GM23248 (cell line): ENCODE results near the gene PIP4K2C. TPM values are rescaled to one million over a fixed set of nuclear protein-coding genes. Genes with fewer than 3 reads are reported as not detected.

Source experiments
- DNase-seq: peaks from one replicate; pipeline ENCODE4 v3.0.0-alpha.2; 2015
- H2AFZ ChIP-seq: fragments of 200-600 bp; sonication (generic); 2 replicates; pipeline ENCODE4 v1.6.1; 2016; ENCODE audit warnings: antibody characterized with exemption
- H3F3A ChIP-seq: fragments of 200-600 bp; sonication (generic); 2 replicates; pipeline ENCODE4 v1.6.1; 2016; ENCODE audit warnings: mild to moderate bottlenecking, antibody characterized with exemption, mixed run types; ENCODE audit not compliant: insufficient read depth
- H3K27ac ChIP-seq: fragments of 200-600 bp; sonication (generic); 2 replicates; pipeline ENCODE4 v1.5.1; 2016; ENCODE audit warnings: mild to moderate bottlenecking
- H3K27me3 ChIP-seq: fragments of 200-600 bp; sonication (generic); replicated peaks from 2 replicates; pipeline ENCODE4 v1.6.1; 2016; ENCODE audit warnings: mild to moderate bottlenecking; ENCODE audit not compliant: insufficient read depth
- H3K36me3 ChIP-seq: fragments of 200-600 bp; sonication (generic); 2 replicates; pipeline ENCODE4 v1.6.1; 2016; ENCODE audit warnings: low read depth, mild to moderate bottlenecking
- H3K4me1 ChIP-seq: fragments of 200-600 bp; sonication (generic); 2 replicates; pipeline ENCODE4 v1.6.1; 2016; ENCODE audit warnings: mild to moderate bottlenecking; ENCODE audit not compliant: insufficient read depth
- H3K4me2 ChIP-seq: fragments of 200-600 bp; sonication (generic); one replicate; pipeline ENCODE4 v1.6.1; 2016; ENCODE audit warnings: mild to moderate bottlenecking; ENCODE audit not compliant: unreplicated experiment
- H3K4me3 ChIP-seq: fragments of 200-600 bp; sonication (generic); 2 replicates; pipeline ENCODE4 v1.5.1; 2016; ENCODE audit warnings: mild to moderate bottlenecking
- H3K79me2 ChIP-seq: fragments of 200-600 bp; sonication (generic); 2 replicates; pipeline ENCODE4 v1.6.1; 2016; ENCODE audit warnings: mild to moderate bottlenecking; ENCODE audit not compliant: insufficient read depth
- H3K9ac ChIP-seq: fragments of 200-600 bp; sonication (generic); 2 replicates; pipeline ENCODE4 v1.6.1; 2016; ENCODE audit warnings: mild to moderate bottlenecking
- H3K9me2 ChIP-seq: fragments of 200-600 bp; sonication (generic); 2 replicates; pipeline ENCODE4 v1.6.1; 2016; ENCODE audit warnings: mixed run types, mild to moderate bottlenecking, moderate library complexity; ENCODE audit not compliant: insufficient read depth
- H3K9me3 ChIP-seq: fragments of 200-600 bp; sonication (generic); one replicate; pipeline ENCODE4 v1.6.1; 2017; ENCODE audit warnings: low read depth
- H4K20me1 ChIP-seq: fragments of 200-600 bp; sonication (generic); 2 replicates; pipeline ENCODE4 v1.6.0; 2016; ENCODE audit not compliant: insufficient read depth
- EZH2 ChIP-seq: fragments of 200-600 bp; sonication (generic); IDR thresholded peaks from 2 replicates; pipeline ENCODE4 v1.6.1; 2018; ENCODE audit warnings: antibody characterized with exemption, mild to moderate bottlenecking; ENCODE audit not compliant: insufficient read depth, poor library complexity, severe bottlenecking
- EZH2phosphoT487 ChIP-seq: fragments of 200-600 bp; sonication (generic); IDR thresholded peaks from 2 replicates; pipeline ENCODE4 v1.6.1; 2018; ENCODE audit warnings: antibody characterized with exemption, moderate library complexity, mild to moderate bottlenecking, low read depth; ENCODE audit not compliant: insufficient read depth
- WGBS, 2 experiments: methylation state at CpG; one replicate each; pipeline ENCODE4 v1.1.6; 2015 to 2017; ENCODE audit warnings: low lambda C conversion rate in 2 of 2, low coverage in 1 of 2; ENCODE audit errors: missing lambda C conversion rate in 2 of 2; 5-methylcytosine and 5-hydroxymethylcytosine counted together
- in situ Hi-C: fragments of 300-500 bp; cut with MboI; formaldehyde crosslinking; loops from 2 replicates; pipeline ENCODE4 v1.15.0; 2020
- polyA plus RNA-seq: library from polyadenylated mRNA; unstranded; fragments of >200 nt; fragmentation: Nextera tagmentation; extraction: Ambion mirVana; gene quantifications from 2 replicates; pipeline ENCODE4 v1.2.1, GENCODE V29; 2016
- total RNA-seq: library from RNA; depleted of rRNA; stranded (reverse); fragments of >200 nt; shearing (Covaris generic); gene quantifications from 2 replicates; pipeline ENCODE4 v1.2.3, GENCODE V29; 2014

PIP4K2C gene
- total and polyA plus RNA-seq, 2 experiments from 2014 or later: 22.5 to 27.3 TPM

DNA sequence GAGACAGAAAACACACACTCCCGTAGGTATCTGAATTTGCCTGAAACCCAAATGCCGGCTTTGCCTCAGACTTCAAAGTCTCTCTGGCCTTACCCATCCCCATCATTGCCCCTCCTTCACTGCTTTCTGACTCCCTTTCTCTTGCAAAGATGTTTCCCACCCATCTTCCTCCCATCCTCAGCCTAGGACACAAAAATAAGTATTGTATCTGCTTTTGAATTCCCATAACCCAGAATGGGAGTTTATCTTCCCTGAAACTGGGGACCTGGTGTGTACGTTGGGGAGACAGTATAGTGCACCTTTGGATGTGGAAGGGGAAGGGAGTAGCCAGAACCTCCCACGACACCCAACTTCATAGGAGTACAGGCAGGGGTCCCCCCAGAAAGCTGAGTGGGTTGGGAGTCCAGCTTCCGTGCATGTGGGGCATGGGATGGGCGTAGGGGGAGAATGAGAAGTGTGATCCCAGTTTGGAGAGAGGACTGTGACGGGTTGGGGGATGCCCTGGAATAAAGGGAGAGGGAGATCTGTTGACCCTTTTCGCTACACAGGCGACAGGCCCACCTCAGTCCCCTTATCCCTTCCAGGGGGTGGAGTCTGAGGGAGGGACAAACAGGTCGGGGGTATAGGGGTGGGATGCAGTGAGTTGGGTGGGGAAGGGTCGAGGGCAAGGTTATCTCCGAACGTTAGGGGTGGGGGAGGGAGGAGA is 41.6 kb upstream of the PIP4K2C start:
- WGBS, 2 experiments: 32 to 47% methylated on average over 9 to 13 of the region's 13 CpGs
- TF ChIP-seq EZH2phosphoT487 (no peak), EZH2 (no peak)
- DNase-seq: no peak
- Histone ChIP-seq H3K27ac (no peak overlapping the region), H3K4me2 (peak overlapping the region; percentile 53), H3K4me3 (peak overlapping the region; percentile 69), H3K27me3 (no peaks in the 10 kb centered on the region), H3K4me1 (peaks cover 13% of the 10 kb centered on the region), H4K20me1 (no peaks in the 10 kb centered on the region), H3K9ac (no peak overlapping the region), H3F3A (no peaks in the 10 kb centered on the region), H3K79me2 (peaks cover 27% of the 10 kb centered on the region), H2AFZ (peak overlapping the region; percentile 80), H3K9me2 (no peaks in the 10 kb centered on the region), H3K9me3 (no peaks in the 10 kb centered on the region), H3K36me3 (no peaks in the 10 kb centered on the region)
- in situ Hi-C loops: no loop called here

- H3K4me3 ChIP-seq: peak within 1 kb of the TSS; percentile 69
- H3K4me1 ChIP-seq: peaks cover 11% of the 10 kb centered on the region
- H3K9me2 ChIP-seq: no peaks in the 10 kb centered on the region
- 5 to 7% methylated on average over 28 to 51 of the region's 52 CpGs for WGBS, 2 experiments
- peak within 1 kb of the TSS; percentile 53 for H3K4me2 ChIP-seq
- H3K27me3 ChIP-seq: no peaks in the 10 kb centered on the region
- H3K9ac ChIP-seq: no peak within 1 kb of the TSS
- H3K9me3 ChIP-seq: no peaks in the 10 kb centered on the region
- peaks cover 19% of the 10 kb centered on the region for H3K79me2 ChIP-seq
- in situ Hi-C loops: no loop called here
- H2AFZ ChIP-seq: peak within 1 kb of the TSS; percentile 80
- peak; percentile 58 for DNase-seq
- no peaks in the 10 kb centered on the region for H4K20me1 ChIP-seq
- H3F3A ChIP-seq: no peaks in the 10 kb centered on the region
- no peaks in the 10 kb centered on the region for H3K36me3 ChIP-seq
- TF ChIP-seq EZH2phosphoT487 (no peak), EZH2 (no peak)
- H3K27ac ChIP-seq: no peak within 1 kb of the TSS
Observed at GRCh38 chr12:57549909-57550640, 40.9 kb upstream of the PIP4K2C start, which contains the start of gene KIF5A. KIF5A (plus strand) TSS chr12:57550044; CDS start chr12:57550272, 228 bp downstream.

DNA sequence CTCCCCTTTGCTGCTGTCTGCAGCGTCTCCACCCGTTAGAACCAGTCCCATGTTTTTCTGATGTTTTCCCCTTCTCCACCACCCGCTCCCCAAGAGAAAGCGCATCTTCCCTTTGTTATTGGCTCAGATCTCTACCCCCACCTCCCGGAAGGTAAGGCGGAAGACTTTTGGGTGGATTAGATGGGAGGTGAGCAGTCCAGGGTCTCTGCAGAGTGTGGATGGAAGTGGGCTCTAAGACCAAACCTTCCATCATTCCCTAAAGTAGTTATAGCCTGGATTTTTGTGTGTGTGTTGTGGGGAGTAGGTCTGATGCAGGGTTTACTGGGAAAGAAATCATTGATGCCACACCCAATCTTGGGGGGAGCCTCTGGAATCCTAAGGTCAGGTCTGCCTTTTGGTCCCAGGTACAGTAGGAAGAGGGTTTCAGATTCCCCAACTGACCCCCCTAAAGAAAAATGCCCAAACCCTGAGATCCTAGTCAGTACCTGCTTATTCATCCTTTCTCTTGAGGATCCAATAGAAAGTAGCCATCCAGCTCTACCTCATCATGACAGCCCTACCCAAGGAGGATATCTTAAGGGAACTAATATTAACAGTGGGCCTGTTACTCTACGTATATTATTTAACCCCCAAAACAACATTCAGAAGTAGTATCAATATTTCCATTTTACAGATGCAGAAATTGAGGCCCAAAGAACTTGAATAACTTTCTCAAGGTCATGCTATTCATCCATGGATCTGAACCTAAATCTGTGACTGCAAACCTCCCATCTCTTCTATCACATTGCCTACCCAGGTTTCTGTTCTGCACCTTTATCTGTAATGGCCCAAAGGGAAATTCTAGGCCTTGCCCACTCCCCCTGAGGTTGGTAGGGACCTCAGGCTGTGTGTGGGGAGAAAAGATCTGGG is 40.1 kb upstream of the PIP4K2C start:
- DNase-seq: no peak
- H3K79me2 ChIP-seq: peaks cover 11% of the 10 kb centered on the region
- WGBS, 2 experiments: 67 to 72% methylated on average over 7 of the region's 7 CpGs
- no peaks in the 10 kb centered on the region for H3K9me2 ChIP-seq
- no peaks in the 10 kb centered on the region for H3F3A ChIP-seq
- no peak for TF ChIP-seq EZH2
- TF ChIP-seq EZH2phosphoT487: no peak
- in situ Hi-C loops: no loop called here
- no peaks in the 10 kb centered on the region for H3K27me3 ChIP-seq
- no peaks in the 10 kb centered on the region for H4K20me1 ChIP-seq
- no peak overlapping the region for H2AFZ ChIP-seq
- no peak overlapping the region for H3K9ac ChIP-seq
- peaks cover 2% of the 10 kb centered on the region for H3K4me1 ChIP-seq
- H3K36me3 ChIP-seq: no peaks in the 10 kb centered on the region
- H3K4me3 ChIP-seq: no peak overlapping the region
- no peaks in the 10 kb centered on the region for H3K9me3 ChIP-seq
- H3K27ac ChIP-seq: no peak overlapping the region
- H3K4me2 ChIP-seq: no peak overlapping the region

- no peaks in the 10 kb centered on the region for H3F3A ChIP-seq
- H3K9me3 ChIP-seq: no peaks in the 10 kb centered on the region
- H3K4me3 ChIP-seq: no peak overlapping the region
- no peak overlapping the region for H3K27ac ChIP-seq
- no peak overlapping the region for H3K9ac ChIP-seq
- TF ChIP-seq EZH2phosphoT487 (no peak), EZH2 (no peak)
- WGBS, 2 experiments: 84 to 85% methylated on average over 3 of the region's 3 CpGs
- no peak overlapping the region for H3K4me2 ChIP-seq
- in situ Hi-C loops: no loop called here
- no peaks in the 10 kb centered on the region for H3K27me3 ChIP-seq
- no peak for DNase-seq
- no peaks in the 10 kb centered on the region for H4K20me1 ChIP-seq
- no peaks in the 10 kb centered on the region for H3K4me1 ChIP-seq
- peaks cover 3% of the 10 kb centered on the region for H3K79me2 ChIP-seq
- no peaks in the 10 kb centered on the region for H3K9me2 ChIP-seq
- H3K36me3 ChIP-seq: no peaks in the 10 kb centered on the region
- no peak overlapping the region for H2AFZ ChIP-seq
Observed at GRCh38 chr12:57551637-57552305, 39.2 kb upstream of the PIP4K2C start.
